ENCODE results near the gene BMP10. TPM values are rescaled to one million over a fixed set of nuclear protein-coding genes. Genes with fewer than 3 reads are reported as not detected.
A peak's percentile ranks its signal among the peaks of the same experiment; 100 is the strongest.

The BMP10 gene
- total RNA-seq, 6 donors from 2014 or later: not detected

DNA sequence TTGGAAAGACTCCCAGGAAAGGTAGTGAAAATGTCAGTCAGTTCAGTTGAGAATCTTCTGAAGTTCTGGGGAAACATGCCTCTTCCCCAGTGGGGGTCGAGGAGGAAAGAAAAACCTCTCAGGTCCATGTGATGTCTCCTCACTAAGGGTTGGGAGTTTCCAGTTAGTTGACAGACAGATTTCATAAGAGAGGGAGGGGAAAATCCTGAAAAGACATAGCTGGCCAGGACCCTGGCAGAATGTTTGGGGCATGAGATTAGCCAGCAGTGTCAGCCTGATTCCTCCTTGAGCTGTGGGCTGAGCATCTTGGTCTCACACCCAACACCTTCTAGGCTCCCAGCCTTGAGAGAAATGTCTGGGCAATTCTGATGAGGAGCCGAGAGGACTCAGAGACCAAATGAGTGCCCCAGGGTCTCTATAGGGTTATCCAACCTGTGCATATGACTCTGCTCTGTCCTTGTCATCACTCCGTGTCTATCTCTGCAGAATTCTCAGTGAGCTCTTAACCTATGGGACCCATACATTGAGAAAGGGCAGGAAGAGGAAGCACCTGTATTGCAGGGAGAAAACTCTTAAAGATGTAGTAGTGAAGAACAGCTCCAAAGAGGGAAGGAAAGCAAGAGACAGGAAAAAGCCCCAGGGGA lies 13.9 kb downstream of the BMP10 start:
- ATAC-seq (ENCODE audit: low FRiP score in 2 of 2) (no peak), DNase-seq (no peak)
- Histone ChIP-seq H3K9me3 (no peaks in the 10 kb centered on the region), H3K27me3 (no peaks in the 10 kb centered on the region), H3K4me1 (peaks cover 0 to 10% (median 0%) of the 10 kb centered on the region in 4 donors), H3K4me3 (no peak overlapping the region), H3K27ac (peak overlapping the region in 1 of 4 donors; percentile 7), H3K36me3 (no peaks in the 10 kb centered on the region)
- TF ChIP-seq POLR2AphosphoS5 (IDR thresholded peaks at IDR 0.05) (no peak), EP300 (IDR thresholded peaks at IDR 0.05) (no peak), POLR2A (IDR thresholded peaks at IDR 0.05) (no peak)
- TF ChIP-seq, protein P1, sequence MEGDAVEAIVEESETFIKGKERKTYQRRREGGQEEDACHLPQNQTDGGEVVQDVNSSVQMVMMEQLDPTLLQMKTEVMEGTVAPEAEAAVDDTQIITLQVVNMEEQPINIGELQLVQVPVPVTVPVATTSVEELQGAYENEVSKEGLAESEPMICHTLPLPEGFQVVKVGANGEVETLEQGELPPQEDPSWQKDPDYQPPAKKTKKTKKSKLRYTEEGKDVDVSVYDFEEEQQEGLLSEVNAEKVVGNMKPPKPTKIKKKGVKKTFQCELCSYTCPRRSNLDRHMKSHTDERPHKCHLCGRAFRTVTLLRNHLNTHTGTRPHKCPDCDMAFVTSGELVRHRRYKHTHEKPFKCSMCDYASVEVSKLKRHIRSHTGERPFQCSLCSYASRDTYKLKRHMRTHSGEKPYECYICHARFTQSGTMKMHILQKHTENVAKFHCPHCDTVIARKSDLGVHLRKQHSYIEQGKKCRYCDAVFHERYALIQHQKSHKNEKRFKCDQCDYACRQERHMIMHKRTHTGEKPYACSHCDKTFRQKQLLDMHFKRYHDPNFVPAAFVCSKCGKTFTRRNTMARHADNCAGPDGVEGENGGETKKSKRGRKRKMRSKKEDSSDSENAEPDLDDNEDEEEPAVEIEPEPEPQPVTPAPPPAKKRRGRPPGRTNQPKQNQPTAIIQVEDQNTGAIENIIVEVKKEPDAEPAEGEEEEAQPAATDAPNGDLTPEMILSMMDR (IDR thresholded peaks at IDR 0.05): no peak
- WGBS, 2 donors: 84 to 88% methylated on average over 3 of the region's 3 CpGs

DNA sequence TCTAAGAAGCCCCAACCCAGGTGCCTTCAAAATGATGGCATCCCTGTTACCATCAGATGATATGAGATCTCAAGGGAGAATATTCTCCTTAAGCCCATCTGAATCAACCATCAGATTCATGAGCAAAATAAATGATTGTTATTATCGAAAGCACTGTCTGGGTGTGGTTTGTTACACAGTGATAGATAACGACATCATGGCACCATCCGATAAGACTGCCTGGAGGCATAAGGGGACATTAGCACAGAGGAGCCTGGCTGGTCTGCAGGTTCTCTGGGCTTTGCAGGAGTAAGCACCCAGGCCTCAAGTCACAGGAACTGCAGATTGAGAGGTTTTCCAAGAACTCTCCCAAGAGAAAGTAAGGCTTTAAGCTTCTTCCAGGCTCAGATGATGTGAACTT lies 15.6 kb downstream of the BMP10 start:
- no peak for DNase-seq
- peaks cover 0 to 10% (median 1%) of the 10 kb centered on the region in 4 donors for H3K4me1 ChIP-seq
- ATAC-seq (ENCODE audit: low FRiP score in 2 of 2): no peak
- no peaks in the 10 kb centered on the region for H3K36me3 ChIP-seq
- 80 to 97% methylated on average over 3 of the region's 3 CpGs for WGBS, 2 donors
- no peak overlapping the region for H3K27ac ChIP-seq
- H3K9me3 ChIP-seq: no peaks in the 10 kb centered on the region
- no peak overlapping the region for H3K4me3 ChIP-seq
- no peaks in the 10 kb centered on the region for H3K27me3 ChIP-seq
- no peak for TF ChIP-seq POLR2AphosphoS5 (IDR thresholded peaks at IDR 0.05)
- no peak for TF ChIP-seq POLR2A (IDR thresholded peaks at IDR 0.05)
- TF ChIP-seq EP300 (IDR thresholded peaks at IDR 0.05): no peak
- TF ChIP-seq, protein P1 (IDR thresholded peaks at IDR 0.05): no peak

DNA sequence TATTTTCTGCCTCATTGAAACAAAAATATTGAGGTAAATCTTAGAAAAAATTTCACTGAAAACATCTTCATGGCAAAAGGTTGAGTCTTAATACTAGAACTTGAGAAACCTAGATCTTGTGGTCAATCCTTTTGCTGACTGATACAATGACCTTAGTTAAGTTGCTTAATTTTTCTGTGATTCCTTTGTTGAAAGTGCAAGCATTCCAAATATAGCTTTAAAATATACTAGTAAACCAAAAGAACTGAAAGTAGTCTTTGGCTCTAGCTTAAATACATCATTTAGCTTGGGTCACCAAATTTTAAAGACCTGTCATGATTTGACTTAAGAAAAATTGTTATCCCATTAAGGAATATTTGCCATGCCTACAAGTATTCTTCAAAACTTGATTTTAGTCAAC lies 16.7 kb downstream of the BMP10 start:
- H3K36me3 ChIP-seq: no peaks in the 10 kb centered on the region
- H3K27me3 ChIP-seq: no peaks in the 10 kb centered on the region
- TF ChIP-seq EP300 (IDR thresholded peaks at IDR 0.05) (no peak), POLR2AphosphoS5 (IDR thresholded peaks at IDR 0.05) (no peak), POLR2A (IDR thresholded peaks at IDR 0.05) (no peak)
- TF ChIP-seq, protein P1 (IDR thresholded peaks at IDR 0.05): no peak
- DNase-seq (no peak), ATAC-seq (ENCODE audit: low FRiP score in 2 of 2) (no peak)
- no peak overlapping the region for H3K27ac ChIP-seq
- no peak overlapping the region for H3K4me3 ChIP-seq
- H3K9me3 ChIP-seq: no peaks in the 10 kb centered on the region
- H3K4me1 ChIP-seq: peaks cover 0 to 10% (median 2%) of the 10 kb centered on the region in 4 donors

DNA sequence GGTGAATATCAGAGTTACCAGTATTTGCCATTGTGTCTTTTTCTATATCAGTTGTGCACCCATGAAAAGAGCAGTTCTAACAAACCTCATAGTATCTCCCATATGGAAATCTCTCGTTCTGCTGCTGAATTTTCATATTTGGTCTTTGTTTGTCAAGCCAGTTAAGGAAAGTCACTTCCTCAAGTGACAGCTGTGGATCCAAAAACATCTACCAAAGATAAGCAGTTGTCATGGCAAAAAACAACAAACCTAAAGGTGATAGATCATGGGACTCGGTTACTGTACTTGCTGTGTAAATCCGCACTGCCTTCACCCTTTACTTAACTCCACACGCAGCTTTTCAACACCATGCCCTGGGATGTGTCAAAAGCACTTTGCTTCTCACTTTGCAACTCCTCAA lies 17.3 kb downstream of the BMP10 start:
- no peak for DNase-seq
- Histone ChIP-seq H3K4me1 (peaks cover 0 to 9% (median 2%) of the 10 kb centered on the region in 4 donors), H3K9me3 (no peaks in the 10 kb centered on the region), H3K4me3 (no peak overlapping the region), H3K27me3 (no peaks in the 10 kb centered on the region), H3K27ac (no peak overlapping the region), H3K36me3 (no peaks in the 10 kb centered on the region)
- no peak for ATAC-seq (ENCODE audit: low FRiP score in 2 of 2)
- no peak for TF ChIP-seq POLR2AphosphoS5 (IDR thresholded peaks at IDR 0.05)
- no peak for TF ChIP-seq POLR2A (IDR thresholded peaks at IDR 0.05)
- TF ChIP-seq EP300 (IDR thresholded peaks at IDR 0.05): no peak
- TF ChIP-seq, protein P1 (IDR thresholded peaks at IDR 0.05): no peak
- 70 to 75% methylated on average over 4 of the region's 4 CpGs for WGBS, 2 donors

DNA sequence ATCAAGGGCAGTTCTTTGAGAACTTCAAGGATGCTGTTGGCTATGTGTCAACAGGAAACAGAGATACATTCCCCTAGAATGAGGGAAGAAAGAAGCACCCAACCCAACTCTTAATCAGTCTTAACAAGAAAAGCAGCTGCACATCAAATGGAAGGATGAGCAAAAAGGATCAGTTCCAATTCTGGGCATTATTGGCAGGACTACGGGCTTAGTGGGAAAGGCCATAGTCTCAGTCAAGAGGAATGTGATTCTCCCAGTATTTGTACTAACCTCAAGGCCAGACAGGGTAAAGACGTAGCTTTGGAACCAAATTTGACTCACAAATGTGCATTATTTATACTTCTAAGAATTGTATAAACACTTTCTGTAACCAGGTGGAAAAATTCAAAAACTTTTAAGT lies 18.2 kb downstream of the BMP10 start:
- DNase-seq (no peak), ATAC-seq (ENCODE audit: low FRiP score in 2 of 2) (no peak)
- Histone ChIP-seq H3K4me1 (peaks cover 0 to 4% (median under 1%) of the 10 kb centered on the region in 4 donors), H3K27ac (no peak overlapping the region), H3K4me3 (no peak overlapping the region), H3K36me3 (no peaks in the 10 kb centered on the region), H3K9me3 (no peaks in the 10 kb centered on the region), H3K27me3 (no peaks in the 10 kb centered on the region)
- no peak for TF ChIP-seq EP300 (IDR thresholded peaks at IDR 0.05)
- no peak for TF ChIP-seq POLR2AphosphoS5 (IDR thresholded peaks at IDR 0.05)
- no peak for TF ChIP-seq POLR2A (IDR thresholded peaks at IDR 0.05)
- TF ChIP-seq, protein P1 (IDR thresholded peaks at IDR 0.05): no peak
- 88 to 97% methylated on average over 2 of the region's 2 CpGs for WGBS, 2 donors
